ENCODE measurements around the gene CAMTA1.
"Not testable (repeated sequence)": the region's sequence is repeated elsewhere in the genome, so short reads cannot be mapped to it uniquely, and the experiment has no call there.

The CAMTA1 gene

GRCh38 chr1:6802893-6803292 lies 17.6 kb downstream of the CAMTA1 start:
- ChIA-PET CTCF (no interaction called here), POLR2A (ENCODE audit: low non-redundant PET) (no interaction called here)
- no peak for DNase-seq (ENCODE audit: low spot score)
- TF ChIP-seq, protein P1, sequence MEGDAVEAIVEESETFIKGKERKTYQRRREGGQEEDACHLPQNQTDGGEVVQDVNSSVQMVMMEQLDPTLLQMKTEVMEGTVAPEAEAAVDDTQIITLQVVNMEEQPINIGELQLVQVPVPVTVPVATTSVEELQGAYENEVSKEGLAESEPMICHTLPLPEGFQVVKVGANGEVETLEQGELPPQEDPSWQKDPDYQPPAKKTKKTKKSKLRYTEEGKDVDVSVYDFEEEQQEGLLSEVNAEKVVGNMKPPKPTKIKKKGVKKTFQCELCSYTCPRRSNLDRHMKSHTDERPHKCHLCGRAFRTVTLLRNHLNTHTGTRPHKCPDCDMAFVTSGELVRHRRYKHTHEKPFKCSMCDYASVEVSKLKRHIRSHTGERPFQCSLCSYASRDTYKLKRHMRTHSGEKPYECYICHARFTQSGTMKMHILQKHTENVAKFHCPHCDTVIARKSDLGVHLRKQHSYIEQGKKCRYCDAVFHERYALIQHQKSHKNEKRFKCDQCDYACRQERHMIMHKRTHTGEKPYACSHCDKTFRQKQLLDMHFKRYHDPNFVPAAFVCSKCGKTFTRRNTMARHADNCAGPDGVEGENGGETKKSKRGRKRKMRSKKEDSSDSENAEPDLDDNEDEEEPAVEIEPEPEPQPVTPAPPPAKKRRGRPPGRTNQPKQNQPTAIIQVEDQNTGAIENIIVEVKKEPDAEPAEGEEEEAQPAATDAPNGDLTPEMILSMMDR (conservative IDR thresholded peaks at IDR 0.05; ENCODE audit: low read depth), result no peak
- no peak overlapping the region for H3K27ac ChIP-seq

DNA sequence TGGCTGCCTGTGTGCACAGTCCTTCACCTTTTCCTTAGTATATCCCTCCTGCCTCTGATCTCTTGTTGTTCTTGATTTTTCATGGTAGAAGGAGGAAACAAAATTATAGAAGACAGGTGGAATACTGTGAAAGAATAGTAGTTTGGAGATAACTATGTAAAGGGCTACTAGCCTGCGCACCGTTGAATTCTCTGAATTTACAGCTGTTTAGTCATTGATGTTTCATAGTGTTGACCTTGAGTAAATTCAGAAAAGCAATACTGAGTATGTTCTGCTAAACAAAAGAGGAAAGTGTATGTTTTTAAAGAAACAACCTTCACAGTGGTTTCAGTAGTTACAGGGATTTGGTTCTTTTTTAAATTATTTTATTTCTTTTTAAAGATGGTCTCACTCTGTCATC lies 18.1 kb downstream of the CAMTA1 start:
- no peak overlapping the region for H3K27ac ChIP-seq
- POLR2A ChIA-PET (ENCODE audit: low non-redundant PET), result no interaction called here
- TF ChIP-seq, protein P1 (conservative IDR thresholded peaks at IDR 0.05; ENCODE audit: low read depth), result no peak
- DNase-seq (ENCODE audit: low spot score), result no peak
- CTCF ChIA-PET, result interaction anchor here (0.9 kb wide), 1 partner anchor 1001 kb away, joined by 4 read pairs; no protein-coding TSS in a partner anchor

DNA sequence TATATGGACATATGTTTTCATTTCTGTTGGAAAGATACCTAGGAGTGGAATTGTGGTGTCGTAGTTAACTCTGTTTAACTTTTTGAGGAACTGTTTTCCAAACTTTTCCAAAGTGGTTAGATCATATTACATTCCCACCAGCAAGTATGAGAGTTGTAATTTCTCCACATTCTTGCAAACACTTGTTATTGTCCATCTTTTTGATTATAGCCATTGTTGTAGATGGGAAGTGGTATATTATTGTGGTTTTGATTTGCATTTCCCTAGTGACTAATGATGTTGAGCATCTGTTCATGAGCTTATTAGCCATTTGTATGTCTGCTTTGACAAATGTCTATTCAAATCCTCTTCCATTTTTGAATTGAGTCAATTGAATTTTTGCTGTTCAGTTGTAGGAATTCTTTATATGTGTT lies 19.8 kb downstream of the CAMTA1 start:
- TF ChIP-seq, protein P1 (conservative IDR thresholded peaks at IDR 0.05; ENCODE audit: low read depth), result no peak
- CTCF ChIA-PET, result no interaction called here
- POLR2A ChIA-PET (ENCODE audit: low non-redundant PET), result no interaction called here

DNA sequence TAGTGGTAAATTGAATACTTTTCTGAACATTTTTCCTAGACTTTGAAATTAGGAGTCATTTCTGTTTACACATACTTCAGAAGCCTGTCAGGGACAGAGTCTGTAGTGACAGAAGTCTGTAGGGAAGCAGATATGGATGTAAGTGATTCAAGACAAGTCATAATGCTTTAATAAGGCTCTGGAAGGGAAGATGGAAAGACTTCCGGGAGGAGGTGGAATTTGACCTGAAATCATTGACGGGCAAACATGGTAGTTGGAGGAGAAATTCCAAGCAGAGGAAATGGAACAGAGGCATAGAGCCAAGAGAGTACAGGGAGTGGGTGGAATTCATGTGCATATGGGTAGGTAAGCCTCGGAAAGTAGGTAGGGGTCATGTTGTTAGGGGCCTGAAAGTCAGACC lies 22.5 kb downstream of the CAMTA1 start:
- ChIA-PET POLR2A (ENCODE audit: low non-redundant PET) (no interaction called here), CTCF (no interaction called here)
- no peak overlapping the region for H3K27ac ChIP-seq
- DNase-seq (ENCODE audit: low spot score), result no peak
- TF ChIP-seq, protein P1 (conservative IDR thresholded peaks at IDR 0.05; ENCODE audit: low read depth), result no peak

More for the DNA sequence above, 19.8 kb downstream of the CAMTA1 start:
- DNase-seq (ENCODE audit: low spot score), result no peak
- H3K27ac ChIP-seq, result no peak overlapping the region

GRCh38 chr1:6809461-6809860 lies 24.2 kb downstream of the CAMTA1 start:
- H3K27ac ChIP-seq, result no peak overlapping the region
- no peak for DNase-seq (ENCODE audit: low spot score)
- TF ChIP-seq, protein P1 (conservative IDR thresholded peaks at IDR 0.05; ENCODE audit: low read depth), result no peak
- ChIA-PET CTCF (no interaction called here), POLR2A (ENCODE audit: low non-redundant PET) (interaction anchor here (0.6 kb wide), 1 partner anchor 24 kb away, joined by 3 read pairs; no protein-coding TSS in a partner anchor)

- CTCF ChIA-PET; DNase-seq (ENCODE audit: low spot score); H3K27ac ChIP-seq; POLR2A ChIA-PET (ENCODE audit: low non-redundant PET): not testable (repeated sequence)
Observed at GRCh38 chr1:6810146-6810734, 25.0 kb downstream of the CAMTA1 start.

- POLR2A ChIA-PET (ENCODE audit: low non-redundant PET), result no interaction called here
- CTCF ChIA-PET, result interaction anchor here (1.0 kb wide), 1 partner anchor 110 kb away, joined by 3 read pairs; the partner anchor contains the start of gene DNAJC11
- TF ChIP-seq, protein P1 (conservative IDR thresholded peaks at IDR 0.05; ENCODE audit: low read depth), result no peak
- no peak for DNase-seq (ENCODE audit: low spot score)
- no peak overlapping the region for H3K27ac ChIP-seq
Observed at GRCh38 chr1:6811583-6811982, 26.3 kb downstream of the CAMTA1 start.
